ENCODE data around the gene SPATA12.

SPATA12 gene

GRCh38 chr3:57068437-57069089 lies 8.1 kb downstream of the SPATA12 start:
- in situ Hi-C loops (cut with HindIII; ENCODE audit: low sequenced_read_pairs): no loop called here
- no peak overlapping the region for H3K4me3 ChIP-seq (ENCODE audit: low read depth, low read length)
- peak; percentile 78 for DNase-seq (ENCODE audit: low read depth)
- no peak for TF ChIP-seq CTCF (IDR thresholded peaks at IDR 0.05; ENCODE audit: low read depth, low read length, missing control alignments)

- in situ Hi-C loops (cut with HindIII; ENCODE audit: low sequenced_read_pairs): no loop called here
- DNase-seq (ENCODE audit: low read depth): no peak
- TF ChIP-seq CTCF (IDR thresholded peaks at IDR 0.05; ENCODE audit: low read depth, low read length, missing control alignments): no peak
- no peak overlapping the region for H3K4me3 ChIP-seq (ENCODE audit: low read depth, low read length)
Measured at GRCh38 chr3:57069503-57069902, 9.0 kb downstream of the SPATA12 start.

GRCh38 chr3:57073628-57074027 lies 13.2 kb downstream of the SPATA12 start:
- TF ChIP-seq CTCF (IDR thresholded peaks at IDR 0.05; ENCODE audit: low read depth, low read length, missing control alignments): no peak
- in situ Hi-C loops (cut with HindIII; ENCODE audit: low sequenced_read_pairs): no loop called here

GRCh38 chr3:57074135-57074534 lies 13.7 kb downstream of the SPATA12 start:
- DNase-seq (ENCODE audit: low read depth): no peak
- no peak for TF ChIP-seq CTCF (IDR thresholded peaks at IDR 0.05; ENCODE audit: low read depth, low read length, missing control alignments)
- in situ Hi-C loops (cut with HindIII; ENCODE audit: low sequenced_read_pairs): no loop called here
- H3K4me3 ChIP-seq (ENCODE audit: low read depth, low read length): no peak overlapping the region

More at GRCh38 chr3:57073628-57074027, 13.2 kb downstream of the SPATA12 start:
- H3K4me3 ChIP-seq (ENCODE audit: low read depth, low read length): no peak overlapping the region
- no peak for DNase-seq (ENCODE audit: low read depth)

- DNase-seq (ENCODE audit: low read depth): no peak
- no peak overlapping the region for H3K4me3 ChIP-seq (ENCODE audit: low read depth, low read length)
- in situ Hi-C loops (cut with HindIII; ENCODE audit: low sequenced_read_pairs): loop anchor here (25.0 kb wide), 1 partner anchor 339 kb away; no protein-coding TSS in a partner anchor
- no peak for TF ChIP-seq CTCF (IDR thresholded peaks at IDR 0.05; ENCODE audit: low read depth, low read length, missing control alignments)
Measured at GRCh38 chr3:57076422-57076951, 16.0 kb downstream of the SPATA12 start.

- peak overlapping the region; percentile 79 for H3K4me3 ChIP-seq (ENCODE audit: low read depth, low read length)
- TF ChIP-seq CTCF (IDR thresholded peaks at IDR 0.05; ENCODE audit: low read depth, low read length, missing control alignments): no peak
- in situ Hi-C loops (cut with HindIII; ENCODE audit: low sequenced_read_pairs): loop anchor here (25.0 kb wide), 1 partner anchor 340 kb away; no protein-coding TSS in a partner anchor
- DNase-seq (ENCODE audit: low read depth): no peak
Measured at GRCh38 chr3:57077630-57078343, 17.3 kb downstream of the SPATA12 start.

Measured in astrocyte of the cerebellum (primary cell).